HEK293T (cell line): Measurements from ENCODE around the gene FAM222A.

Experiments used
- ELF4 ChIP-seq: fragments of 450-650 bp; IDR thresholded peaks from 2 replicates; pipeline ENCODE4 v1.6.1; 2017; ENCODE audit warnings: antibody characterized with exemption
- FOXA1 ChIP-seq: fragments of 450-650 bp; IDR thresholded peaks from 2 replicates; pipeline ENCODE4 v1.6.1; 2016; ENCODE audit warnings: mild to moderate bottlenecking
- FOXM1 ChIP-seq: fragments of 450-650 bp; IDR thresholded peaks from 2 replicates; pipeline ENCODE4 v1.6.1; 2017; ENCODE audit warnings: mild to moderate bottlenecking, borderline replicate concordance
- HDGF ChIP-seq: fragments of 450-650 bp; IDR thresholded peaks from 2 replicates; pipeline ENCODE4 v1.6.1; 2017; ENCODE audit warnings: antibody characterized with exemption, borderline replicate concordance
- SP1 ChIP-seq: fragments of 450-650 bp; IDR thresholded peaks from 2 replicates; pipeline ENCODE4 v1.6.1; 2017
- SUZ12 ChIP-seq: fragments of 450-650 bp; IDR thresholded peaks from 2 replicates; pipeline ENCODE4 v1.6.1; 2016; ENCODE audit warnings: mild to moderate bottlenecking
- TARDBP ChIP-seq: fragments of 450-650 bp; IDR thresholded peaks from 2 replicates; pipeline ENCODE4 v1.6.1; 2016
- TF ChIP-seq, protein P1 (sequence below): fragments of 450-650 bp; IDR thresholded peaks from 2 replicates; pipeline ENCODE4 v1.6.1; 2016

DNA sequence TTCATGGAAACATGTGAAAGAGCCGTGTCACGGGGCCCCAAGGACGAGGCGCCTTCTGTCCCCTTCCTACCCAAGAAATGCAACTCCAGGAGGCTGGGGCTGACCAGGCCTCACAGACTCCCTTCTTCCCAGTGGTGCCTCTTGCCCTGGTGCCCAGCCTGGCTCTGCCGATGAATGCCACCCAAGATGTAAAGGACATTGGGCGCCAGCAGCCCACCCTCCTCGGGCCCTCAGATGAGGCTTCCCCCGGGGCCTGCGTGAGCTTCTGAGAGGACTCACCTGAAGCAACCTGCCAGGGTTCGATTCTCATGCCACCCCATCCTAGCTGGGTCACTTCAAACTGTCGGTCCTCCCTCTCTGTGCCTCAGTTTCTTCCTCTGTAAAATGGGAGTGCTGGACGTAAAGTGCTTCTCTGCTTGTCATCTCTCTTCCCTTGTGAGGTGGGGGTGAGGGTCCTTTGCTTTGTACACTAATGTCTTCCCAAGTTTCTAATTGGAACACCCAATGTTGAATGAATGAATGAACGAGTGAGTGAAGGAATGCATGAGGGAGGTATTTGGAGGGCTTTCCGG is 10.8 kb downstream of the FAM222A start:
- no peak for TF ChIP-seq SUZ12
- no peak for TF ChIP-seq ELF4
- no peak for TF ChIP-seq TARDBP
- no peak for TF ChIP-seq FOXM1
- no peak for TF ChIP-seq FOXA1
- TF ChIP-seq SP1: no peak
- TF ChIP-seq, protein P1, sequence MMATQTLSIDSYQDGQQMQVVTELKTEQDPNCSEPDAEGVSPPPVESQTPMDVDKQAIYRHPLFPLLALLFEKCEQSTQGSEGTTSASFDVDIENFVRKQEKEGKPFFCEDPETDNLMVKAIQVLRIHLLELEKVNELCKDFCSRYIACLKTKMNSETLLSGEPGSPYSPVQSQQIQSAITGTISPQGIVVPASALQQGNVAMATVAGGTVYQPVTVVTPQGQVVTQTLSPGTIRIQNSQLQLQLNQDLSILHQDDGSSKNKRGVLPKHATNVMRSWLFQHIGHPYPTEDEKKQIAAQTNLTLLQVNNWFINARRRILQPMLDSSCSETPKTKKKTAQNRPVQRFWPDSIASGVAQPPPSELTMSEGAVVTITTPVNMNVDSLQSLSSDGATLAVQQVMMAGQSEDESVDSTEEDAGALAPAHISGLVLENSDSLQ: no peak
- TF ChIP-seq HDGF: no peak
